GM19452 (cell line): Measurements from ENCODE around the gene MANBA.

Experiments used
- ATAC-seq: cut with Tn5 transposase; IDR thresholded peaks from one replicate; pipeline ENCODE4 v1.9.1; 2021; ENCODE audit not compliant: unreplicated experiment

Gene MANBA

GRCh38 chr4:102760645-102761295 lies at the start of gene MANBA:
Gene MANBA (minus strand): TSS chr4:102760968. CDS start chr4:102760894, 74 bp downstream.
- ATAC-seq, result peak; percentile 94

- ATAC-seq, result no peak
Observed at GRCh38 chr4:102809691-102810090, 48.9 kb upstream of the MANBA start.

GRCh38 chr4:102809190-102809589 lies 48.4 kb upstream of the MANBA start:
- no peak for ATAC-seq

- ATAC-seq, result no peak
Observed at GRCh38 chr4:102808009-102808408, 47.2 kb upstream of the MANBA start.

GRCh38 chr4:102807345-102807744 lies 46.6 kb upstream of the MANBA start:
- ATAC-seq, result no peak

GRCh38 chr4:102799816-102800215 lies 39.0 kb upstream of the MANBA start:
- ATAC-seq, result no peak

- no peak for ATAC-seq
Observed at GRCh38 chr4:102794999-102795398, 34.2 kb upstream of the MANBA start.

GRCh38 chr4:102792361-102792936 lies 31.7 kb upstream of the MANBA start:
- ATAC-seq, result no peak

GRCh38 chr4:102791318-102791835 lies 30.6 kb upstream of the MANBA start:
- no peak for ATAC-seq

GRCh38 chr4:102789317-102789717 lies 28.5 kb upstream of the MANBA start:
- ATAC-seq, result no peak

- ATAC-seq, result no peak
Observed at GRCh38 chr4:102787944-102788343, 27.2 kb upstream of the MANBA start.

GRCh38 chr4:102787096-102787881 lies 26.5 kb upstream of the MANBA start:
- ATAC-seq, result no peak

GRCh38 chr4:102786279-102786678 lies 25.5 kb upstream of the MANBA start:
- ATAC-seq, result no peak

- ATAC-seq, result no peak
Observed at GRCh38 chr4:102783006-102783405, 22.2 kb upstream of the MANBA start.

GRCh38 chr4:102781570-102781969 lies 20.8 kb upstream of the MANBA start:
- no peak for ATAC-seq

GRCh38 chr4:102780476-102781144 lies 19.8 kb upstream of the MANBA start:
- no peak for ATAC-seq

GRCh38 chr4:102779204-102779603 lies 18.4 kb upstream of the MANBA start:
- ATAC-seq, result no peak

- ATAC-seq, result no peak
Observed at GRCh38 chr4:102778720-102779119, 18.0 kb upstream of the MANBA start.

- ATAC-seq, result no peak
Observed at GRCh38 chr4:102775805-102776204, 15.0 kb upstream of the MANBA start.

- ATAC-seq, result no peak
Observed at GRCh38 chr4:102774254-102774653, 13.5 kb upstream of the MANBA start.

GRCh38 chr4:102772738-102773340 lies 12.1 kb upstream of the MANBA start:
- ATAC-seq, result no peak
